ENCODE data around the gene RHOXF2.

The RHOXF2 gene

DNA sequence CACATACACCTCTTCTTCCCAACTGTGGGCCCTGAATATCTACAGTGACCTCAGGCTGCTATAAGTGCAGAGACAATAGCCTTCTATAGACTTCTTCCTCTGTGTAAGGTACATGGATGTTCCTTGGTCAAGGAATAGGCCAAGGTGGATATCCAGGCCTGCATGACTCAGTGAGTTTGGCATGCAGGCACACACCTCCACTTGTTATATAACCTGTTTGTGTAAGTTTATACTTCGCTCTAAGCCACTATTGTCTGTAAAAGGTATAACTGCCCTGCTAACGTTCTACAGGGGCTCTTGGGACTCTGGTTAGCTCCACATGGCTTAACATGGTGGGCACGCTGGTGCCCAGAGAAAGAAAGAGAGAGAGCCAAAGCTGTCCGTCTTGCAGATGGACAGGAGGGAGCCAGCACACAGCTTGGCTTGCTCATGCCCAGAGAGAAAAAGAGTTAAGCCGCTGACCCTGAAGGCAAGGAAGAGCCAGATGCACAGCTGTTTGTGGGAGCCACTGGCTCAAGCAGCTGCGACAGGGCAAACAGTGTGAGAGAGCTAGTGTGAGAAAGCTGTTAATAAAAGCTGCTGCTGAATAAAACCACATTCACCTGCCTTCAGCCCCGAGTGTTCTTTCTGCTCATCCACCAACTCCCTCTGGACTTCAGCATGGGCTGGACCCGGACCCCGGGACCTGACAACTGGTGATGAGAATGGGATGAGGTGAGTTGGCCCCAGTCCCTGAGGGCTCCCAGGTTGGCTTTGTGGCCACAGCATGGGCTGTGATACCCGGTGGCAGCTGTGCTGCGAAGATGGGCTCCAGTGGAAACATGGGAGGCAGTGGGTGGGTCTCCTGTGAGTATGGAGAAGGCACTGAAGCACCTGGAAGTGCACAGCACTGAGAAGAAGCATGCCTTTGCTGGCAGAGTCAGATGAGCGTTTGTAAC, 47.7 kb downstream of the RHOXF2 start:
- Histone ChIP-seq H3K27me3 (ENCODE audit: control insufficient read depth in 1 of 2, insufficient read depth in 2 of 2, low read length in 2 of 2) (no peaks in the 10 kb centered on the region), H3K9me3 (ENCODE audit: low read length) (no peaks in the 10 kb centered on the region)

GRCh38 chrX:120207009-120207605, 48.7 kb downstream of the RHOXF2 start:
- Histone ChIP-seq H3K4me1 (ENCODE audit: insufficient read depth, low read length) (no peaks in the 10 kb centered on the region), H3K9me3 (ENCODE audit: low read length) (no peaks in the 10 kb centered on the region)

More for the DNA sequence above, 47.7 kb downstream of the RHOXF2 start:
- H3K4me3 ChIP-seq (ENCODE audit: low read depth in 1 of 2, low read length in 2 of 2) = no peak overlapping the region
- H3K4me1 ChIP-seq (ENCODE audit: insufficient read depth, low read length) = no peaks in the 10 kb centered on the region
- no peaks in the 10 kb centered on the region for H3K36me3 ChIP-seq (ENCODE audit: insufficient read depth, low read length)
- no peak overlapping the region for H3K9ac ChIP-seq (ENCODE audit: low read length)
- H3K27ac ChIP-seq (ENCODE audit: low read depth, low read length) = no peak overlapping the region

GRCh38 chrX:120213438-120214265, 55.2 kb downstream of the RHOXF2 start:
- H3K27ac ChIP-seq (ENCODE audit: low read depth, low read length) = no peak overlapping the region
- no peak overlapping the region for H3K4me3 ChIP-seq (ENCODE audit: low read depth in 1 of 2, low read length in 2 of 2)
- no peak overlapping the region for H3K9ac ChIP-seq (ENCODE audit: low read length)
- H3K4me1 ChIP-seq (ENCODE audit: insufficient read depth, low read length) = no peaks in the 10 kb centered on the region
- H3K27me3 ChIP-seq (ENCODE audit: control insufficient read depth in 1 of 2, insufficient read depth in 2 of 2, low read length in 2 of 2) = no peaks in the 10 kb centered on the region
- H3K9me3 ChIP-seq (ENCODE audit: low read length) = no peaks in the 10 kb centered on the region
- no peaks in the 10 kb centered on the region for H3K36me3 ChIP-seq (ENCODE audit: insufficient read depth, low read length)

More at GRCh38 chrX:120207009-120207605, 48.7 kb downstream of the RHOXF2 start:
- Histone ChIP-seq H3K4me3 (ENCODE audit: low read depth in 1 of 2, low read length in 2 of 2) (no peak overlapping the region), H3K9ac (ENCODE audit: low read length) (no peak overlapping the region), H3K27me3 (ENCODE audit: control insufficient read depth in 1 of 2, insufficient read depth in 2 of 2, low read length in 2 of 2) (no peaks in the 10 kb centered on the region), H3K27ac (ENCODE audit: low read depth, low read length) (no peak overlapping the region), H3K36me3 (ENCODE audit: insufficient read depth, low read length) (no peaks in the 10 kb centered on the region)
